Urinary bladder (tissue), 4 donors: Measurements from ENCODE around the gene SLC10A7. TPM values are rescaled to one million over a fixed set of nuclear protein-coding genes. Genes with fewer than 3 reads are reported as not detected.

Experiments
- DNase-seq: peaks from one replicate; pipeline ENCODE4 v3.0.0-alpha.2; 2015; ENCODE audit errors: extremely low spot score
- H3K27ac ChIP-seq: one replicate; pipeline ENCODE4 v1.5.1; 2013; ENCODE audit warnings: low read depth, mild to moderate bottlenecking, moderate library complexity
- H3K36me3 ChIP-seq: one replicate; pipeline ENCODE4 v1.6.1; 2013; ENCODE audit warnings: mild to moderate bottlenecking, moderate library complexity; ENCODE audit not compliant: insufficient read depth
- H3K4me1 ChIP-seq: one replicate; pipeline ENCODE4 v1.6.1; 2013; ENCODE audit warnings: mild to moderate bottlenecking, moderate library complexity; ENCODE audit not compliant: insufficient read depth
- H3K4me3 ChIP-seq: one replicate; pipeline ENCODE4 v1.5.1; 2013; ENCODE audit warnings: low read depth, low read length
- WGBS: extraction: QIAGEN DNeasy Blood & Tissue Kit; methylation state at CpG from one replicate; pipeline ENCODE4 v1.1.7; 2013; 5-methylcytosine and 5-hydroxymethylcytosine counted together
- polyA plus RNA-seq: library from polyadenylated mRNA; stranded (reverse); fragments of 200-250 nt; gene quantifications from one replicate; pipeline ENCODE4 v1.2.3, GENCODE V29; 2013
- total RNA-seq: library from RNA; depleted of rRNA; stranded (reverse); fragments of >200 nt; gene quantifications from one replicate; pipeline ENCODE4 v1.2.3, GENCODE V29; 2014
- donor health status: healthy with polysubstance abuse.
- donor health status: healthy.

SLC10A7 gene
- total and polyA plus RNA-seq, 2 donors = 5.4 to 42.9 TPM

DNA sequence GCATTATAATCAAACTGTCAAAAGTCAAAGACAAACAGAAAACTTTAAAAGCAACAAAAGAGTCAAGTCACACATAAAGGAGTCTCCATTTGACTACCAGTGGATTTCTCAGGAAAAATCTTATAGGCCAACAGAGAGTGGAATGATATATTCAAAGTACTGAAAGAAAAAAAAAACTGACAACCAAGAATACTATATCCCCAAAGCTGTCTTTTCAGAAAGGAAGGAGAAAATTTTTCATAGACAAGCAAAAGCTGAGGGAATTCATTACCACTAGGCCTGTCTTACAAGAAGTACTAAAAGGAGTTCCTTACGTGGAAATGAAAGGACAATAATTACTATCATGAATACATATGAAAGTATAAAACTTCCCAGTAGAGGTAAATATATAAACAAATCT is 39.0 kb downstream of the SLC10A7 start:
- 95% methylated on average over 1 of the region's 1 CpG for WGBS
- Histone ChIP-seq H3K36me3 (peaks cover 3% of the 10 kb centered on the region), H3K27ac (no peak overlapping the region)

DNA sequence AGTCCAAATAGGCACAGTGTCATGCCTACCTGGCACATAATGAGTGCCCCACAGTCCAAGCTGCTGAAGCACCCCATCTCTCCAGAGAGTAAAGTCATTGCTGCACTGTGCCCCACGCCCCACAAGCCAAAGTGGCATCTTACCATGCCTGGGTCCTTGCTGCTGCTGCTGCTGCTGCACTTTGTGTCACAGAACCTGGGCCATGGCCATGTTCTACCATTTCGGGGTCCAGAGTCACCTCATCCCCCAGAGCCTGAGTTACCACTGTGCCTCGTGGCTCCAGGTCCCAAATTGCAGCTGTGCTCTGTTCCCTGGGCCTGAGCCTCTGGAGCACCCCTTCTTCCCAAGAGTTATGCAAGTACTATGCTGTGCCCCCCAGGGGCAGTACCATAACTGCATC is 40.5 kb downstream of the SLC10A7 start:
- H3K4me3 ChIP-seq = no peak overlapping the region
- H3K4me1 ChIP-seq = no peaks in the 10 kb centered on the region
- H3K36me3 ChIP-seq = peaks cover 2% of the 10 kb centered on the region
- no peak overlapping the region for H3K27ac ChIP-seq
- 96% methylated on average over 3 of the region's 3 CpGs for WGBS
- DNase-seq = no peak

More for the DNA sequence above, 39.0 kb downstream of the SLC10A7 start:
- Histone ChIP-seq H3K4me3 (no peak overlapping the region), H3K4me1 (no peaks in the 10 kb centered on the region)
- no peak for DNase-seq

DNA sequence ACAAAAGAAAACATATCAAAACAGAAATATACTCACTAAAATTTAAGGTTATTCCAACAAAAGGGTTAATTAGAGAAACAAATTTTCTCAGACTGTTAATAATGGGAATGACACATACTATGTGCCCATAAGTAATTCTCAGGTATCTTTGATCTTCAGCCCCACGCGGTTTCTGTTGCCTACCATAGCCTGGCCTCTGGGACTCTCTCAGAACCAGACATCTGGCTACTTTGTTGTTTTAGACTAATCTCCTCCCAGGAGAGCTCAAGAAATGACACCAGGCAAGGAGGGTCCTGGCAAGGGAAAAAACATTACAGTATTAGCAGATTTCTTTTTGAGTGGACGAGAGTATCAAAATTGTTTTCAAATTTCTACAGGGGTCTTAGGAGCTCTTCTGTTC is 43.7 kb downstream of the SLC10A7 start:
- no peaks in the 10 kb centered on the region for H3K36me3 ChIP-seq
- H3K4me1 ChIP-seq = no peaks in the 10 kb centered on the region
- H3K4me3 ChIP-seq = no peak overlapping the region
- 56% methylated on average over 3 of the region's 3 CpGs for WGBS
- no peak for DNase-seq
- H3K27ac ChIP-seq = no peak overlapping the region

DNA sequence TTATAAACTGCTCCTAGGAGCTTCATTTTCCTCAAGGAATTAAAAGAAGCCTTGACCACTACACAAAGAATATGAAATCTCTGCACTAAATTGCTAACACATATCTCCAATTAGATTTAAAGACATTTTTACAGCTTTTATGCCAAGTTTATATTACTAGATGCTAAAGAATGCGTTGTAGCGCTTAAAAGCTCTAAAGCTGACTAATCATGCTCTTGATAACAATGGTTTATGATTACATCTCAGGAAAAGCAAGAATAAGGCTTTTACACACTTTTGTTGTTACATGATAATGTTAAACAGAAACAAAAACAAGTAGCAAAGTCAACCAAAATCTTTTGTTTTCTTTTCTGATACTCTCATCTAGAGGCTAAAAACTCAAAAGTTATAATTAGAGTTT is 44.7 kb downstream of the SLC10A7 start:
- no peak overlapping the region for H3K27ac ChIP-seq
- H3K4me3 ChIP-seq = no peak overlapping the region
- DNase-seq = no peak
- H3K4me1 ChIP-seq = no peaks in the 10 kb centered on the region
- H3K36me3 ChIP-seq = no peaks in the 10 kb centered on the region
- WGBS = 77% methylated on average over 2 of the region's 2 CpGs

DNA sequence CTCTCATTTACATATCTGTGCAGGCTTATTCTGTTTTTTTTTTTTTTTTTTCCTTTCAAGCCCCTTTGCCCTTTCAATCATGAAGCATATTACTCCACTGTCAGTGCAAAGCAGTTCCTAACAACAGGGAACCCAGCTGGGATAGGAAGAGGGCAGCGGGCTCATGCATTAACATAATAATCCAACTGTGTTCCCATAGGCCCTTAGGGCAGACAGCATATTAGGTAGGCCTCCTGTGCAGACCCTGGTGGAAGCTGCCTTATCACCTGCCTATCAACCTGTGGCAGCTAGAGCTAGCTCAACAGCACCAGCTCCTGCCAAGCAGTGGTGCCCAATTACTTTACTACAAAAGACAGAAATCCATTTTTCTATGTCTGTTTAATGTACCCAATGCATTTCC is 49.3 kb downstream of the SLC10A7 start:
- DNase-seq = no peak
- Histone ChIP-seq H3K4me1 (no peaks in the 10 kb centered on the region), H3K27ac (no peak overlapping the region), H3K4me3 (no peak overlapping the region), H3K36me3 (no peaks in the 10 kb centered on the region)
- 92% methylated on average over 1 of the region's 1 CpG for WGBS

DNA sequence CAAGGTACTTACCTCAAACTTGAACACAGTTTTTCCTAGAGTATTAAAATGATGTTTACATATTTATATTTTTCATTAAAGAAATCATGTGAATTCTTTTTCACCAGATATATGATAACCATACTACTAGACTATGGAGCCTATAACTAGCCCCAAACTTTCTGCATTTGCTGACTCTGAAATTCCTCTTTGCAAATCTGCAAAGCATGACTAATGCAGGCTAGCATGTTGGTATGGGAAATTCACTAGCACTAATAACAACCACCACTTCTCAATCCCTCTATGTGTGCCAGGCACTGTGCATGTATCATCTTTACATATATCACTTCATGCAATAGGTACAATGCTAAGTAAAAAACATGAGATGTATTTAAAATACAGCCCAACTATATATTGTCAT is 51.1 kb downstream of the SLC10A7 start:
- DNase-seq = no peak
- Histone ChIP-seq H3K36me3 (no peaks in the 10 kb centered on the region), H3K4me1 (no peaks in the 10 kb centered on the region), H3K4me3 (no peak overlapping the region), H3K27ac (no peak overlapping the region)

DNA sequence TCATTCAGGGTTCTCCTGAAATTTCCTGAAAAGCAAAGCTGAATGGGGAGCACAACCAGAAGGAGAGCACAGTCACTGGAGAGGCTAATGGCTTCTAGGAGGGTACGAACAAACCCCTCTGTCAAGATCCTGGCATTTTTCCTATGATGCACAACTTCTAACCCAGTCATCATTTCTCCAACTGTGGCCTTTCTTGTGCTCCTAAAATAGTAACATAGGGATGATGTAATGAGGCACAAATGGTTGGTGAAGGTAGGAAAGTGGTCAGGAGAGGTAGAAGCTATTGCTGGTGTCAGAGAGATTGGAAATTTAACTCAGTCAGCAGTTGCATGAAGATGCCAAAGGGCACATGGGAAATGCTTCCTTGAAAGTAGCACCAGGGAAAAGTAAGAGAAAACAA is 52.7 kb downstream of the SLC10A7 start:
- Histone ChIP-seq H3K27ac (no peak overlapping the region), H3K36me3 (no peaks in the 10 kb centered on the region), H3K4me1 (no peaks in the 10 kb centered on the region), H3K4me3 (no peak overlapping the region)
- 96% methylated on average over 1 of the region's 1 CpG for WGBS
- DNase-seq = no peak

DNA sequence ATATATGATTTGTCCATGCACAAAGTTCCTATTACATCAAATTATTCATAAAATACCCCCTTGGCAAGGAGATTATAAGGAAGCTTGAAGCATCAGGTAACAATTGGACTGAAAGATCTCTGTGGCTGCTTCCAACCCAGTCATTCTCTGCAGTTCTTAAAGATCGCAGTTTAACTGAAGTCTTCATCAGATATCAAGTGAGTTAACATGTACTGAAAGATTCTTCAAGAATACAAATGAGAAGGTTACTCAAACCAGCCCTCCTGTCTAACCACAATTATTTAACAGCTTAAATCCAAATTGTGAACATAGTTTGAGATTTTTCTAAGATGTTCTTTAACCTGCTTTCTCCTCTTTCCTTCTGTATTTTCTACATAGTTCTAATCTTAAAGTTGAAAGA is 56.1 kb downstream of the SLC10A7 start:
- Histone ChIP-seq H3K4me1 (no peaks in the 10 kb centered on the region), H3K36me3 (no peaks in the 10 kb centered on the region), H3K27ac (no peak overlapping the region), H3K4me3 (no peak overlapping the region)
- WGBS = 69% methylated on average over 1 of the region's 1 CpG
- DNase-seq = no peak

DNA sequence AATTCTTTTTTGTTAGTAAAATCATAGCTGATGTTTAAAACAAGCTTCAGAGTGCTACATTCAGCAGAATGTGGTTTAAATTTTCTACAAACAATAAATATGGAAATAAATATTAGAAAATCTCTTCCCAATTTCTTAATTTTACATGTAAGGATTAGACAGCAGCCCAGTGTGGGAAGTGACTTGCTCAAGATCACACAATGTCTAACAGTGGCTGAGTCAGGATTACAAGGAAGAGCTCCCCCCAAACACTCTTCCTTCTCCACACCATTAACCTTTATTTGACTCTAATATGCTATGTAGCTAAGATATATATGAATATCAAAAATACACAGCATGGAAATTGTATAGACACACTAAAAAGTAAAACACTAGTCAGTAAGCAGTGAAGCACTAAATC is 59.5 kb downstream of the SLC10A7 start:
- no peaks in the 10 kb centered on the region for H3K4me1 ChIP-seq
- DNase-seq = no peak
- H3K36me3 ChIP-seq = no peaks in the 10 kb centered on the region
- no peak overlapping the region for H3K27ac ChIP-seq
- no peak overlapping the region for H3K4me3 ChIP-seq

DNA sequence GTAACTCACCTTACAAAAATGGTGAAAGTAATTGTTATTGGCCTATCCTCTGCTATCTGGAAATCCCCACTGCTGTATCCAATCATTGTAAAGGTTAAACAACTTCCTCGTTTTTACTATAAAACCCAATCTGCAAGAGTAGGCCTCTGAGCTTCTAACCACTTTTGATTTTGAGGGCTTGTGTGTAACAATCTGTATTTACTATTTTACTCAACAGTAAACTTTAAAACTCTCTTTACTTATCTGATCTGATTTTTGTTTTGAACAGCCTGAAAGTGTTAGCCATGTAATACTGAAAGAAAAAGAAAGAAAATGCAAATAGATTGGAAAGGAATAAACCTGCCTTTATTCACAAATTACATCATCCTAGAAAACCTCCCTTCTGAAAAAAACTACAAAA is 63.1 kb downstream of the SLC10A7 start:
- Histone ChIP-seq H3K4me3 (no peak overlapping the region), H3K4me1 (no peaks in the 10 kb centered on the region), H3K27ac (no peak overlapping the region), H3K36me3 (no peaks in the 10 kb centered on the region)
- 45% methylated on average over 1 of the region's 1 CpG for whole genome bisulfite sequencing
- no peak for DNase-seq

DNA sequence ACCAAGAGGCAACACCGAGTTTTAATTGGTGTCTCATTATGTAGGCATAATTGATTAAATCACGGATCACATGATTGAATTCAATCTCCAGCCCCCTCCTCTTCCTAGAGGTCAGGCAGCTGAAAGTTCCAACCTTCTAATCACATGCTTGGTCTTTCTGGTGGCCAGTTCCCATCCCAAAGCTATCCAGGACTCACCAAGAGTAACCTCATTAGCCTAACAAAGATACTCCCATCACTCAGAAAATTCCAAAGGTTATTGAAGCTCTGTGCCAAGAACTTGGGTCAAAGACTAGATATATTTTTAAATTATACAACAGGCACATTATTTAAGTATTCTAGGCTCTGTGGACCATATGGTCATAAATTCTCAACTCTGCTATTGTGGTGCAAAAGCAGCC is 65.1 kb downstream of the SLC10A7 start:
- Histone ChIP-seq H3K36me3 (no peaks in the 10 kb centered on the region), H3K27ac (no peak overlapping the region), H3K4me3 (no peak overlapping the region), H3K4me1 (no peaks in the 10 kb centered on the region)
- no peak for DNase-seq
- WGBS = 93% methylated on average over 2 of the region's 2 CpGs

DNA sequence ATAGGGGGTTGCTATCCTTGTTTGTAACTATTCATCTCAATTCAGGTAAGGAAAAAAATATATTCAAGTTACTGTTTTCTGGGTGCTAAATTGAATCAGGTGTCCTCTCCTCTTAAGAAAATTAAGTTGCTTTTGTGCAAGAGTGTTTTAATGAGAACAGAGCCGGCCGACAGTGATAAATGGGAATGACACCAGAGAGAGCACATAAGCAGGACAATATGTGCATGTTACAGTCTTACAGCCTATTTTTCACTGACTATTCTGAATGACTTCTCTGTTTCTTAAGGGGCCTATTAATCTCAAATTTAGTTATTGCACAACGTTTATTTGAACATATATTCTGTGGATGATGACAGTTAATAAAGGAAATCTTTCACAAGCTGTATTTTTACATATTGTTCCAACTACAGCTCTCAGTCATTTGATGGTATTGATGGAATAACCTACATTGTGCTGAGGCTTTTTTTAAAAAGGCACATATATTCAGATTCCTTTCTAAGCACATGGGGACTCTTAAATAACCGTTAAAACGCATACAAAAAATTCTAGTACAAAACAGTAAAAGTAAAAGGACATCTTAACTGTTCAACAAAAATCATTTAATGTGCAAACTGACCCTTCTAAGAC is 68.4 kb downstream of the SLC10A7 start:
- H3K4me1 ChIP-seq = no peaks in the 10 kb centered on the region
- no peaks in the 10 kb centered on the region for H3K36me3 ChIP-seq
- no peak for DNase-seq
- no peak overlapping the region for H3K27ac ChIP-seq
- WGBS = 75% methylated on average over 5 of the region's 5 CpGs
- H3K4me3 ChIP-seq = no peak overlapping the region

DNA sequence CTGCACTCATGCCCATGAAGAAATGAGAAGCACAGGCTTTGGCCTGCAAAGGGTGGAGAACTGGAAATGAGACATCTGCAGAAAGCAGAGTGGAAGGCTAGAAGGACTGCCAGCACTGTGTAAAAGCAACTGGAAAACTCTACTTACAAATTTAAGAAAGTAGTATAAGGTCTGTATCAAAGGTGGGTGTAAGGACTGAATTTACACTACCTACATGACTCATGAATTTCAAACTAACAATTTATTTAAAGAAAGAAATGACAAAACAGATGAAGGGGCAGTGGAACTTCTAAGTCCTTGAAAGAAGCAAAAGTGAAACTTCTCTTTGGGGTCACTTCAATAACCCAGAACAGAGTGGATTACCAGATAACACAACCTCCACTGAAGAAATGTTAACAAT is 71.2 kb downstream of the SLC10A7 start:
- H3K4me3 ChIP-seq = no peak overlapping the region

DNA sequence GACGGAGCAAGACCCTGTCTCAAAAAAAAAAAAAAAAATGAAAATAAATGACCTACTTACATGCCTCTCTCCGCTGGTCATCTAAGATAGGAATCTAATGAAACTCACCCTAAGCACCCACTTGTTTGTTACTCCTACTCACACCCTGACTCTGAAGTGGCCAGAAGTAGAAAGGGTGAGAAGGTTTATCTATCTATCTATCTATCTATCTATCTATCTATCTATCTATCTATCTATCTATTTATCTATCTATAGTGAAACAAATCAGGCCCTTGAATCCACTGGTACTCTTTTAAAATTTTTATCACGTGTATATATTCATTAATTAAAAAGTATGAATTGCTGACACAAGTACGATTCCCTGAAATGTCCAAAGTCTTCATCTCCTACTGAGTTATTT is 75.2 kb downstream of the SLC10A7 start:
- H3K27ac ChIP-seq = no peak overlapping the region
- WGBS = 94% methylated on average over 4 of the region's 4 CpGs
- H3K4me1 ChIP-seq = no peaks in the 10 kb centered on the region
- H3K4me3 ChIP-seq = no peak overlapping the region
- H3K36me3 ChIP-seq = no peaks in the 10 kb centered on the region
- no peak for DNase-seq

More for the DNA sequence above, 71.2 kb downstream of the SLC10A7 start:
- no peak overlapping the region for H3K27ac ChIP-seq
- DNase-seq = no peak
- no peaks in the 10 kb centered on the region for H3K4me1 ChIP-seq
- H3K36me3 ChIP-seq = no peaks in the 10 kb centered on the region
